Stimulated activated CD8-positive, alpha-beta memory T cell treated with anti-CD3 and anti-CD28 coated beads, Interleukin-4, amount 100 ng/mL, for 24 hours (primary cell): Measurements from ENCODE around the gene CD300LB.
A peak's percentile ranks its signal among the peaks of the same experiment; 100 is the strongest.
"Not testable (repeated sequence)": the region's sequence is repeated elsewhere in the genome, so short reads cannot be mapped to it uniquely, and the experiment has no call there.

ENCODE experiments used
- DNase-seq: peaks from one replicate; pipeline ENCODE4 v3.0.0-alpha.2; 2020; ENCODE audit warnings: low read depth

The CD300LB gene

DNA sequence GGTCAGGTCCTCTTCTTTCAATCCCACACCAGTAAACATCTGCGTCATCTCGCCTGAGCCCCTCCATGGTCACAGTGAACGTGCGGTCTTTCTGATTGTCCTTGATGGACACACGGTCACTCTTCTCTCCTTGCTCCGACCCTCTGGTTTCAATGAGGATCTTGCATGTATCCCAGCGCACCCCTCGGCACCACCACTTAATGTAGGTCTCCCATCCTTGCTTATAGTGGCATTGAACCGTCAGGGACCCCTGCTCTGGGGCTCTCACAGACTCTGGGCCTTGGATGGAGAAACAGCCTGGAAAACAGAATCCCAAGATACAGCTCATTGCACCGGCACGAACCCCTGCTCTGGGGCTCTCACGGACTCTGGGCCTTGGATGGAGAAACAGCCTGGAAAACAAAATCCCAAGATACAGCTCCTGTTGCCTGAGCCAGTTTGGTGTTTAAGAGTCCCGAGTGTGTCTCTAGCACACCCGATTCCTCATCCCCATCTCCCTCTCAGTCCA, 5.4 kb downstream of the CD300LB start:
- DNase-seq: no peak

- DNase-seq: no peak
These were observed 5.9 kb downstream of the CD300LB start for GRCh38 chr17:74525465-74525725.

- no peak for DNase-seq
These were observed 6.4 kb downstream of the CD300LB start for GRCh38 chr17:74524653-74525464.

DNA sequence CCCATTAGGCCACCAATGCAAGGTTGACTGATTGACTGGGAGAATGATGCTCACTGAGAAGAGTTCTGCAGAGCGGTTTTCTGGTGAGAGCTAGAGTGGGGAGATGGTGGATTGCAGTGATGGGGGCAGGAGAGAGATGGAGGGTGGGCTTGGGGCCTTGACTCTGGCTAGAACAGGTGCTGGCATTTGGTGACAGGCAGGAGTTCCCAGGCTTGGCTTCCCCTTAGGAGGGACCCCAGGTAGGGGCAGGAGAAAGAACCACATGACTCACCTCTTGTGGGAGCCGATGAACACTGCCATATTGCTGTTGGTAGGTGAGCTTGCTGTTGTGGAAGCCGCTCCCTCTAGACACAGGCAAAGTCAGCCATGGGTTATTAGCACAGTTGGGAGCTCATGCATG, 8.0 kb downstream of the CD300LB start:
- no peak for DNase-seq

- DNase-seq: no peak
These were observed 8.7 kb downstream of the CD300LB start for GRCh38 chr17:74522381-74523105.

DNA sequence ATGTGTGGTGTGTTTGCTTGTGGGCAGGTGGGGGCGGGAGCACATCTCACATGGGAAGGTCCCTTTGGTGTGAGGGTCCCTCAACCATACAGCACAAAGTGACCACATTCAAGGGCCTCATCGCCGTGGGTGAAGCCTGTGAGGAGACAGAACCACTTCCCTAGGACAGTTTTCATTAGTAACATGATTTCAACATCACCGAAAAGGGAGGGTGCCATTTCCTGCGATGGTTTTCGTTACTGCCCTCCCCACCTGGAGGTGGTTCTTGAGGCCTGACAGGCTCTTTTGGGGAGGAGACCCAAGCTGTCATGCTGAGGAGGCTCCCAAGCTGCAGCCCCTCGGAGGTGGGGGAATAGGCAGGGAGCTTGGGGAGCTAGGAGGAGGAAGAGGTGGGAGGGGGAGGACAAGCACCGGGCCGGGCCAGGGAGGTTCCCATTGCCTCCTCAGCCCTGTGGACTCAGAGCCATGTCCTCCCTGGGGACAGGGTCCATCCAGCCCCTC, 9.5 kb downstream of the CD300LB start:
- DNase-seq: no peak

DNA sequence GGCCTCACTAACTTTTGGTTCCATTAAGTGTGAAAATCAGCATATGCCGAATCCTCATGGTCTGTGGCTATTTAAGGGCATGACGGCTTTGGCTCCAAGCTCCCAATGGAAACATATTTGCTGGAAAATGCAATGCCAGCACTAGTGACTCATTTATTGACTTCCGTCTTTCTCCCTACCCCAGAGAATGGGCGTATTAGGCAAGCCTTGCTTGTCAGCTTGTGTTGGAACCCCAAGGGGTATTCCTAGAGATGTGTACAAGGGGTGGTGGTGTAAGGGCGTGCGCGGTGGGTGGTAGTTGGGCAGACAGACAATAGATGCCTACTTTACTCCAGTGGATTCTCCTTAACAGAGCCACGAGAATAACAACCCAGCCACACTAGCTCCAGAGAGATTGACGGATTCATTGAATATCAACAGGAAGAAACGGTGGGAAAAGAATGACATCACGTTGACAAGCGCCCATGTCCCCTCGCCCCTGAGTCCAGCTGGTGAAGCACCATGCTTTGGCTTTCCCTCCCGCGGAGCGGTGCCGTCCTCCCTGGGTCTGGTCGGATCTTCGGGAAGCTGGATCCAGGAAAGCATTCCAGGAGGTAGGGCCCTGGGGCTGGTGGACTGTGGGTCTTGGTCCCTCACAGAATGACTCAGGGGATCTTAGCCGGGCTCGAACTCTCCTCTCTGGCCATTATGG, 10.3 kb downstream of the CD300LB start:
- no peak for DNase-seq

- DNase-seq: no peak
These were observed 11.2 kb downstream of the CD300LB start for GRCh38 chr17:74520016-74520434.

DNA sequence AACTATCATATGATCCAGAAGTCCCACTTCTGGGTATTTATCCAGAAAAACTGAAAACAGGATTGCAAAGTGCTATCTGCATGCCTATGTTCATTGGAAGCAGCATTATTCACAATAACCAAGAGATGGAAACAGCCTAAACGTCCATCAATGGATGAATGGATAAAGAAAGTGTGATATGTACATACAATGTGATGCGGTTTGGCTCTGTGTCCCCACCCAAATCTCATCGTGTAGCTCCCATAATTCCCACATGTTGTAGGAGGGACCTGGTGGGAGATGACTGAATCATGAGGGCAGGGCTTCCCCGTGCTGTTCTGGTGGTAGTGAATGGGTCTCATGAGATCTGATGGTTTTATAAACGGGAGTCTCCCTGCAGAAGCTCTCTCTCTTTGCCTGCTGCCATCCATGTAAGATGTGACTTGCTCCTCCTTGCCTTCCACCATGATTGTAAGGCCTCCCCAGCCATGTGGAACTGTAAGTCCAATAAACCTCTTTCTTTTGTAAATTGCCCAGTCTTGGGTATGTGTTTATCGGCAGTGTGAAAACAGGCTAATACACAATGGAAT, 12.8 kb downstream of the CD300LB start:
- DNase-seq: not testable (repeated sequence)

DNA sequence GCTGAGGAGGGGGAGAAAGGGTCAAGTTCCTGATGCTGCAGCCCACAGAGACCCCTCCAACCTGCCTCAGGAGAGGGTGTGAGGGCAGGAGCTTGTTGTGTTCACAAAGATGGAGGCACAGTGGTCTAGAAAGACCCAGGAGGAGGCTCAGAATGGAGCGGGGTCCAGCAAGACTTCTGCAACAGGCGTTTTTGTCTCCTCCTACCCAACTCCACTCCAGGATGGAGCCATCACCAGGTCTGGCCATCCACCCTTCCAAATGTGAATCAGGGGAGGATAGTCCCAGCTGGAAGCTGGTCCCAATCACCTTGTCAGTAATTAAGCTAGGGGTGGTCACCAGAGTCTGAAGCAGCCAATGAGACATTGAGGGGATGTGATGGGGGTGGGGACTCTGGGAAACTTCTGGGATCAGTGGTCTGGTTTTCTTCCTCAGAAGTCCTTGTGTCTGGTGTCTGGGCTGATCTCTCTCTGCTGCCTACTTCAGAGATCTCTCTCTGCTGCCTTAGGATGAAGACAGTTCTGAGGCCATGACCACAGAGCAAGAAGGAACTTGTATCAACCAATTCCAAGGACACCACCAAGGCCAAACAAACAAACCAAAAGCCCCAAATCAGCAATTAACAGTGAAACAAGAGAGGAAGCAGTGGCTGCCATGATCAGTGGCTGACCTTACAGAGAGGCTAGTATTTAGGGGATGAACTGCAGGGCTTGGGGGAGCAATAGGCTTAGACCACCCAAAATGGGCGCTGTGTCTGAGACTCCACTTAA, 14.5 kb downstream of the CD300LB start:
- no peak for DNase-seq

DNA sequence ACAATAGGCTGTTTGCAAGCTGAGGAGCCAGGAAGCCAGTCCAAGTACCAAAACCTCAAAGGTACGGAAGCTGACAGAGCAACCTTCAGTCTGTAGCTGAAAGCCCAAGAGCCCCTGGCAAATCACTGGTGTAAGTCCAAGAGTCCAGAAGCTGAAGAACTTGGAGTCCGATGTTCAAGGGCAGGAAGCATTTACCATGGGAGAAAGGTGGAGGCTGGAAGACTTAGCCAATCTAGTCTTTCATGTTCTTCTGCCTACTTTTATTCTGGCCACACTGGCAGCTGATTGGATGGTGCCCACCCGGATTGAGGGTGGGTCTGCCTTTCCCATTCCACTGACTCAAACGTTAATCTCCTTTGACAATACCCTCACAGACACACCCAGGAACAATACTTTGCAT, 15.3 kb downstream of the CD300LB start:
- no peak for DNase-seq

GRCh38 chr17:74514632-74515334, 16.5 kb downstream of the CD300LB start:
- peak; percentile 11 for DNase-seq

DNA sequence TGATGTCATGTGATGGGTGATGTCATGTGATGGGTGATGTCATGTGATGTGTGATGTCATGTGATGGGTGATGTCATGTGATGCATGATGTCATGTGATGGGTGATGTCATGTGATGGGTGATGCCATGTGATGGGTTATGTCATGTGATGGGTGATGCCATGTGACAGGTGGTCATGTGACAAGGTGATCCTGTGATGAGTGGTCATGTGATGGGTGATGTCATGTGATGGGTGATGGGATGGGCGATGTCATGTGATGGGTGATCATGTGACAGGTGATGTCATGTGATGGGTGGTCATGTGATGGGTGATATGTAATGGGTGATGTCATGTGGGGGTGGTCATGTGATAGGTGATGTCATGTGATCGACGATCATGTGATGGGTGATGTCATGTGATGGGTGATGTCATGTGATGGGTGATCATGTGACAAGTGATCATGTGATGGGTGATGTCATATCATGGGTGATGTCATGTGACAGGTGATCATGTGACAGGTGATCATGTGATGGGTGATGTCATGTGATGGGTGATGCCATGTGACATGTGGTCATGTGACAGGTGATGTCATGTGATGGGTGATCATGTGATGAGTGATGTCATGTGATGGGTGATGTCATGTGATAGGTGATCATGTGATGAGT, 17.2 kb downstream of the CD300LB start:
- DNase-seq: peak; percentile 7

- peak; percentile 20 for DNase-seq
These were observed 18.6 kb downstream of the CD300LB start for GRCh38 chr17:74512624-74513091.

- no peak for DNase-seq
These were observed 19.2 kb downstream of the CD300LB start for GRCh38 chr17:74512036-74512435.

DNA sequence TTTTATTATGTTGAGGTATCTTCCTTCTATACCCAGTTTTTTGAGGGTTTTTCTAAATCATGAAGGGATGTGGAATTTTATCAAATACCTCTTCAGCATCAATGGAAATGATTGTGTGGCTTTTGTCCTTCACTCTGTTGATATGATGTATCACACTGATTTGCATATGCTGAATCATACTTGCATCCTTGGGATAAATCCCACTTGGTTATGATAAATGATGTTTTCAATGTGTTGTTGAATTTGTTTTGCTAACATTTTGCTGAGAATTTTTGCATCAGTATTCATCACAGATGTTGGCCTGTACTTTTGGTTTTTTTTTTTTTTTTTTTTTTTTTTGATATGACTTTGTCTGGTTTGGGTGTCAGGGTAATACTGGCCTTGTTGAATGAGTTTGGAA, 23.1 kb downstream of the CD300LB start:
- no peak for DNase-seq

GRCh38 chr17:74503949-74504348, 27.3 kb downstream of the CD300LB start:
- DNase-seq: not testable (repeated sequence)

DNA sequence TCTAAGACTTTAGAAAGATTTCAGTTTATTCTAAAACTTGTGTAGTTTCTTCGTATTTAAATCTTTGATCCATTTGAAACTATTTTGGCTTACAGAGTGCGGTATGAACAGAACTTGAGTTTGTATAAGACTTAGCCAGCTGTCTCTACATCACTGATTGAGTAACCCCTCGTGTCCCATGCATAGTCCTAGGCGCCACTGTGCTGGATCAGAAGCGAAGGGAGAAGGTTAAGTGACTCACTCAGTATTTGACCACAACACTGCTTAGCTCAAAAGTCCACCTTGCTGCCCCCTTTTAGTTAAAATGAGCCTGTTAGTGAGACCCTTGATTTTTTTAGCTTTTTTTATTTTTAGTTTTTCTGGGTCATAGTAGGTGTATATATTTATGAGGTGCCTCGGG, 28.4 kb downstream of the CD300LB start:
- no peak for DNase-seq

- DNase-seq: no peak
These were observed 31.3 kb downstream of the CD300LB start for GRCh38 chr17:74499992-74500391.

- DNase-seq: no peak
These were observed 33.8 kb downstream of the CD300LB start for GRCh38 chr17:74497471-74497870.
